KBM-7 (cell line): Measurements from ENCODE around the gene RRN3.
"Not testable (repeated sequence)": the region's sequence is repeated elsewhere in the genome, so short reads cannot be mapped to it uniquely, and the experiment has no call there.

Experiments
- DNase-seq: peaks from one replicate; pipeline ENCODE4 v3.0.0-alpha.2; 2015
- in situ Hi-C: fragments of 300-500 bp; cut with MboI; formaldehyde crosslinking; loops from 2 replicates; pipeline ENCODE4 v1.14.3; 2020; ENCODE audit warnings: low sequenced_read_pairs, low pct_unique_long_range_greater_than_20kb, mixed read lengths

The RRN3 gene

DNA sequence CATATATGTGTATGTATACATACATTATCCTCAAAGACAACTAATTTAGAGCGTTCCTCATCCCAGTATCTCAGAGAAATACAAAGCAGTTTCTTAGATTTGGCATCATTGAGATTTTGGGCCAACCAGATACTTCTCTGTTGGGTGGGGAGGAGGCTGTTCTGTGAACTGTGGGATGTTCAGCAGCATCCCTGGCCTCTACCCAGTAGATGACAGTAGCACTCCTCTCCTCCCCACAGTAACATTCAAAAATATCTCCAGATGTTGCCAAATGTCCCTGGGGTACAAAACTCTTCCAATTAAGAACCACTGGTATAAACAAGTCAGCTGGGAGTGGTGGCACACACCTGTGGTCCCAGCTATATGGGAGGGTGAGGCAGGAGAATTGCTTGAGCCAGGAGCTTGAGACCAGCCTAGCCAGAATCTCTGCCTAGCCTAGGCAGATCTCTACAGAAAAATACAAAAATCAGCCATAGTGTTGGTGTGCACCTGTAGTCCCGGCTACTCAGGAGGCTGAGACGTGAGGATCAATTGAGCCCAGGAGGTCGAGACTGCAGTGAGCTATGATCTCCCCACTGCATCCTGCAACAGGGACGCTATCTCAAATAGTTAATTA is 6.4 kb upstream of the RRN3 start:
- DNase-seq, in situ Hi-C loops: not testable (repeated sequence)

DNA sequence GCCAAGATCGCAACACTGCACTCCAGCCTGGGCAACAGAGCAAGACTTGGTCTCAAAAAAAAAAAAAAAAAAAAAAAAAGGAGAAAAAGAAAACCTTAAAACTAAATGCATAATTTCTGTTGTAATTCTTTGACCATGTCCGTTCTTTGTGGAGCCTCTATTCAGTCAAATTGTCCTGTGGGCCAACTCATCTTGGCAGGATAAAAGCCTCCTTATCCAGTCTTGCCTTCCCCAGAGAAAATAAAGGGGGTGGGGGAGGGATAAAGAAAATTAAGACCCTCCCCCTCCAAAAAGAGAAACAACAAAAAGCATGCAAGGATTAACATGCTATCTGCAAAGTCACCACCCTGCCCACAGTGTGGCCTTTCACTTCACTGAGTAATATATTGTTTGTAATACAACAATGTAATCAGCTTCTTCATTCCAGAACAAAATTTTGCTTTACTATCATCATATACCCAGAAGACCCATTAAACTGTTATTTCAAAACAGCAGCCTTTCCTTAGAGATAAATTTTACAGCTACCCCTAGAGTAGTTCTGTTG is 5.4 kb upstream of the RRN3 start:
- in situ Hi-C loops, result not testable (repeated sequence)

DNA sequence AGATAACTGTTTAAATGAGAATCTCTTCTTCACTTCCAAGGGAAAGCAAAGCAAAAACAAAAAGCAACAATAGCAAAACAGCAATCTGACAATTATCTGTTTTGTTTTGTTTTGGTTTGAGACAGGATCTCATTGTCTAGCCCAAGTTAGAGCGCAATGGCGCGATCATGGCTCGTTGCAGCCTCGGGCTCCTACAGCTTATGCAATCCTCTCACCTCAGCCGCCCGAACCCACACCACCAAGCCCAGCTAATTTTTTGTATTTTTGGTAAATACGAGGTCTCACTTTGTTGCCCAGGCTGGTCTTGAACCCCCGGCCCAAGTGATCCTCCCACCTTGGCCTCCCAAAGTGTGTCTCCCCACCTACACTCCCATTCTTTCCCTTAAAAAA is 2.5 kb upstream of the RRN3 start:
- DNase-seq, in situ Hi-C loops: not testable (repeated sequence)

More for the DNA sequence above, 5.4 kb upstream of the RRN3 start:
- not testable (repeated sequence) for DNase-seq

DNA sequence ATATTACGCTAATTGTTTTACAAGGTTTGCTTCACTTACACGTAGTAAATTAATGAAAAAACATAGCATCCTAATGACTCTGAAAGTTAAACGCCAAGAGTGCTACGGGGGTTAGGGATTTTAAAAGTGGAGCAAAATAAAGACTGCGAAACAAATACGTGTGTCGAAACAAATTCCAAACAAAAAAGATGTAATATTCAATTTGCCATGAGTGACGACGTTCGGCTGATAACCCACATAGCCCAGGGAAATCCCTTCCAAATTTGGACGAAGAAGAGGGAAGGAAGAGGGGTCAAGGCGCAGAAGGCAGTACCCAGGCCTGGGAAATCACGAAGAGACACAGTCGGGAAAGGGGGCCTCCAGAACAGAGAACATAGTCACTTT is 509 bp downstream of the RRN3 start:
- DNase-seq, in situ Hi-C loops: not testable (repeated sequence)

DNA sequence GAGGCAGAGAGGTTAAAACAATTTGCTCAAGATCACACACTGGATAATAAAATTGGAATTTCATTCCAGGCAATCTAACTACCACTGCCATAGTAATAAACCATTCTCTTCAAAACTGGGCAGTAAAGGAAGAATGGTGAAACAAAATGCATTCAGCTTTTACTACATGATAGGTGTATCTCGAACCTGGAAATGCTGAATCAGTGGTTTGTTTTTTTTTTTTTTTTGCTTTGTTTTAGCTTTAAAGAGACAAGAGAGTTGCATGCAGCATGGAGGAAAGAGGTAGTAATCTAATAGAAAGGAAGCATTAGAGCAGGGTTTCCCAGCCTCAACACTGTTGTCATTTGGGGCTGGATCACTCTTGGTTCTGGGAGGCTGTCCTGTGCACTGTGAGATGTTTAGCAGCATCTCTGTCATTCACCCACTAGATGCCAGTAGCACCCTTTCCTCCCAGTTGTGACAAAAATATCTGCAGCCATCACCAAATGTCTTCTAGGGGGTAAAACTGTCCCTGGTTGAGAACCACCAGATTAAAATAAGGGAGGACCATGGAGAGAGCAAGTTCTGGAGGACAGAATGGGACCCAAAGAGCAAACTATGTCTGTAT is 3.3 kb downstream of the RRN3 start:
- in situ Hi-C loops, DNase-seq: not testable (repeated sequence)

DNA sequence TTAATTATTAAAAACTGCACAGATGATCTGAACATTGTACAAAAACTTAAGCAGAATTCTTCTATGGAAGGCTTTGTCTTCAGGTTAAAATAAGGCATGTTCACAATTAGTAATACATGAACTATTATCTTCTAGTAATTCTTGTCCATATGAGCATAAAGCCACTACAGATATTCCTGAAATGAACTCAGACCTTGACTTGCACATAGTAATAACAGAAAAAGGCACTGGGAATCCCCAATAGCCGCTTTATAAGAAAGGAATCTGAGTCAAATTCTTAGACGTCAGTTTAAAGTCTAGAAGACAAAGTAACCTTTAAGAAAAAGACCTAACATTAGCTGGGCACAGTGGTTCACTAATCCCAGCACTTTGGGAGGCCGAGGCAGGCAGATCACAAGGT is 11.3 kb downstream of the RRN3 start:
- DNase-seq, in situ Hi-C loops: not testable (repeated sequence)

DNA sequence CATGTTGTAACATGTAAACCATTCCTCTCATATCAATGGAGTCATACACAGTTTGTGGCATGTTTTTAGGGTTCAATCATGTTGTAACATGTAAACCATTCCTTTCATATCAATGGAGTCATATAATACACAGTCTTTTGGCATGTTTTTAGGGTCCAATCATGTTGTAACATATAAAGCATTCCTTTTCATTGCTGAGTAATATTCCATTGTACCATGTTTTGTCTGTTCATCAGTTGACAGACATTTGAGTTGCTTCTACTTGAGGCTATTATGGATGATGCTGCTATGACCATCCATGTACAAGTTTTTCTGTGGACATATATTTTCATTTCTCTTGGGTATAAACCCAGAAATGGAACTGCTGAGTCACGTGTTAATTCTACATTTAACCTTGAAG is 13.2 kb downstream of the RRN3 start:
- DNase-seq, in situ Hi-C loops: not testable (repeated sequence)

DNA sequence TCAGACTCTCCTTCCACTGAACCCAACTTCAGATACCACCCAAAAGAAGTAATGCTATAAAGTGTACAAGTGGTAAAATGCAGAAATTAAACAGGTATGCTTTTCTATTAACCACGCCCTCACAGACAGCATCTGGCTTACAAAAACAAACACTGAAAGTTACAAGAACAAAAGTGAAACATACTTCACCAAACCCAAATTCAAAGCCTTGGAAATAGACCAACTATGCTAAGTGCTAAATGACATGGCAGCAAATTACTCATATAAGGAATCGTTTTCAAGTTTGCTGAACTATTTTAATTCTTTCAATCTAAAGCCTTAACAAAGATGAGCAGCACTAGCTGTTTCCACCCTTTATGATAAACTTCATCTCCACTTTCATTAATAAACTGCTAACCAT is 17.9 kb downstream of the RRN3 start:
- in situ Hi-C loops, DNase-seq: not testable (repeated sequence)

DNA sequence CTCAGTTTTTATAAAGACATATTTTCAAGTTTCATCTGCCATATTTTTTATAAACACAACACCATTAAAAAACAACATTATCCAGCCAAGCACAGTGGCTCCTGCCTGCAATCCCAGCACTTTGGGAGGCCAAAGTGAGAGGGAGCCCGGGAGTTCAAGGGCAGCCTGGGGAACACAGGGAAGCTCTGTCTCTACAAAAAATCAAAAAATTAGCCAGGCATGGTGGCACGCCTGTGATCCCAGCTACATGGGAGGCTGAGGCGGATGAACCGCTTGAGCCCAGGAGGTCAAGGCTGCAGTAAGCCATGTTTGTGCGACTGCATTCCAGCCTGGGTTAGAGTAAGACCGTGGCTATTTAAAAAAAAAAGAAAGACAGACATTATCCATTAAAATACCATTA is 21.0 kb downstream of the RRN3 start:
- in situ Hi-C loops, result no loop called here
- no peak for DNase-seq

DNA sequence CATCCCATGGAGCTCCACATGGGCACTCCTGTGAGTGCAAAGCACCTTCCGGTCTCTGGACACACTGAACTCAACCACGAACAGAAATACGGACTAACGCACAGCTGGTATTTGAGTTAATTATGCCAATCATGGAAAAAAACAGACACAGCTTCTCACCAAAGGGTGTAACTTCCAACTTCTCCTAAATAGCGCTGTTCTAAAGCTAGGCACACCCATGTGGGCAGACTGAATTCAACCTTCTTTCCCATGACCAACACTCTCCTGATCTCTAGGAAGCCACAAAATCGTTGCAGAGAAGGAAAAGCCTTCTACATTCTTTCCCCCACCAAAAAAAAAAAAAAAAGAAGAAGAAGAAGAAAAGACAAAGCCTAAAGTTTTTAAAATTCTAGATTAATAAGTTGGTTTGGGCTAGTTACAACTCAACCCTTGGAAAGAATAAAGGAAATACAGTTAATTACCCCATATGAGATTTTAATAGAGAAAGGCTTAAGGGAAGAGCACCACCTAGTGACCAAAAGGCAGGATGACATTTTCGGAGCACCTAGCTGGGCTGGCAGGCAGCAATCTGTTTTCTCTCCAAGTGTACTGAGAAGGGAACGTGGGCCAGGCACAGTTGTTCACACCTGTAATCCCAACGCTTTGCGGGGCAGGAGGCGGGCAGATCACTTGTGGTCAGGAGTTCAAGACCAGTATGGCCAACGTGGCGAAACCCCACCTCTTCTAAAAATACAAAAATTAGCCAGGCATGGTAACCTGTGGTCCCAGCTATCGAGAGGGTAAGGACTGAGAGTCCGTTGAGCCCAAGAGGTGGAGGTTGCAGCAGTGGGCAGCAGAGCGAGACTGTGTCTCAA is 21.9 kb downstream of the RRN3 start:
- DNase-seq, in situ Hi-C loops: not testable (repeated sequence)

DNA sequence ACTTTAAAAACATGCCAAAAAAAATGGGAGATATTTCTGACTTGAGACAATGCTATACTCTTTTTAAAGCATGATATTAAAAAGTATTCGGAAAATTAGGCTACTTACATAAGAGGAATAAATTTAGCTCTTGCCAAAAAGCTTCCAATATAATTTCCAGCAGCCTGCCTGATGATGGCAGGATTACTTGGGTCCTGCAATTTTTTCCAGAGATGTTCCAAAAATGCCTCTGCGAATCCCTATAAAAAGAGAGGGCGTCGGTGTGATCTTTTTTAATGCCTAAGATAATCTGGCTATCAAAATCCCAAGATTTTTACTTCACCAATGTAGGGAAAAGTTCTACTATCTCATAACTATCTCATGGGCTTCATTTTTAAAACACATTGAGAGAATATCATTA is 23.1 kb downstream of the RRN3 start:
- in situ Hi-C loops, DNase-seq: not testable (repeated sequence)

DNA sequence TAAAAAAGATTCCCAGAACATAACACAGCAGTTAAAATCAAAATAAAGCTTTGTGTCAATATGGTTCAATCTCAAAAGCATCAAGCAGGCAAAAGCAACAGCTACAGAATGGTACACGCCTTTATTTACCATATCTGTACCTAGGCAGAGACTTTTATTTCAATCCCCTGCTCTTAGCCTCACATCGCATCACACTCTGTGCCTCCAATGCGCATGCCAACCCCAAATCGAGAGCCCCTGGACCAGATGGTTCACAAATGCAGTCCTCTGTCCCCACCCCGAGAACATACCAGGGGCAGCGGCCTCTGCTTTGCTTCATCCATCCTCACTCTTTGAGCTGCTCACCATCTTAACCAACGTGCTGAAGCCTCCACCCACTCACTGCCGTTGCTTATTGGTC is 27.4 kb downstream of the RRN3 start:
- in situ Hi-C loops, DNase-seq: not testable (repeated sequence)

DNA sequence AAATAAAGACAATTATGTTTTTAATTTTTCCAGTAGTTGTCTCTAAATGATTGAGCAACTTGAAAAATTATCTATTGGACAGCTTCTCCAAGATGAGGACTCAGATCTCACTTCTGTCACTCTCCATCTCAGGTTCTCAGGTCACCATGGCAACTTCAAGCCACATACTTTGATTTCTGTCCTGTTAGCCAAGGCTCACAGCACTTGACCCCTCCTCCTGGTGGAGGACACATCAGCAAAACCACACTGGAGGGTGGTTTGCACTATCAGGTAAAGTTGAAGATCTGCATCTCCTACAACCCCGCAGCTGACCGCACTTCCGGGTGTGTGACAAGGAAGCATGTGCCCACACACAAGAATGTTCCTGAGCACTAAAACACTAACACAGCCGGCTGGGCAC is 28.1 kb downstream of the RRN3 start:
- in situ Hi-C loops, DNase-seq: not testable (repeated sequence)

DNA sequence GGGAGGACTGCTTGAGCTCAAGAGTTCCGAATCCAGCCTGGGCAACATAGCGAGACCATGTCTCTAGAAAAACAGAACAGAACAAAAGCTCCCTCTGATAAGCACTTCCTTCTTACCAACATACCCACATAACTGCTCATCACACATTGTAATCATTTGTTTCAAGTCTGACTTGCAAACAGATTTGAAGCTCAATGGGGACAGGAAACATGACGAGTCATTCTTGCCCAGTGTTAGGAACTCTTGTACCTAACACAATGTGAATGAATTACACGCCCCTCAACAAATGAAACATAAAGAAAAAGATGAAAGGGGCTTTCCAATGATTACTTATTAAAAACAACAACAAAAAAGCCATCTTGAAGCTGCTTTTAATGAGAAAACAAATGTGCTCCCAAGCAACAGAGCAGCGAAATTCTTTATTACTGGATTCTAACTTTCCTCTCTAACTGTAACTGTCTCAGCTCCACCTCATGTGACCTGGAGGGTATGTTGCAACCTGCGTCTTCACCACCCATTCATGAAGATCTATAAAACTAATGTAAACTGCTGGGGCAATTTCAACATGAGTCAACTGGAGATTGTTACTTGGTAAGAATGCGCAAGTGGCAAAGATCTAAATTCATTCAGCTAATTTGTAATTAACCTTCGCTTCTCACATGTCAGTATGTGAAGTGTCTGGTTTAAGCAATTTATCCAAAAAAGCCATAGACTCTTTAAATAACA is 31.8 kb downstream of the RRN3 start:
- in situ Hi-C loops, DNase-seq: not testable (repeated sequence)

DNA sequence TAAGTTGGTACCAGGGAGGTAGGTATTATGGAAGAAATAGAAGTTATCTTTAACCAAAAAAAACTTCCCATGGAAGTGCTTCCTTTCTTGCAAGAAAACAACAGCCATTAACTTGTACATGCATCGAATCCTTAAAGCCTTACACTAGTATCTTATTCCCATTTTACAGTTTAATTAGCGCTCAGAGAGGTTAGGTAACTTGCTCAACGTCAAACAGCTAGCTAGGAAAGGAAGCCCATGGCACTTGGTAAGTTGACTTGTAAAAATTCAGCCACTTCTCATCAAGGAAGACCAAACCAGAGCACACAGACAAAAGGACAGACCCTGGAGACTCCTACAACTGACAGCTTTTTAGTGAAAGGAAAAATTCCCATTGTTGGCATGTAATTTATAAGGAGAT is 34.7 kb downstream of the RRN3 start:
- in situ Hi-C loops, result no loop called here
- no peak for DNase-seq

DNA sequence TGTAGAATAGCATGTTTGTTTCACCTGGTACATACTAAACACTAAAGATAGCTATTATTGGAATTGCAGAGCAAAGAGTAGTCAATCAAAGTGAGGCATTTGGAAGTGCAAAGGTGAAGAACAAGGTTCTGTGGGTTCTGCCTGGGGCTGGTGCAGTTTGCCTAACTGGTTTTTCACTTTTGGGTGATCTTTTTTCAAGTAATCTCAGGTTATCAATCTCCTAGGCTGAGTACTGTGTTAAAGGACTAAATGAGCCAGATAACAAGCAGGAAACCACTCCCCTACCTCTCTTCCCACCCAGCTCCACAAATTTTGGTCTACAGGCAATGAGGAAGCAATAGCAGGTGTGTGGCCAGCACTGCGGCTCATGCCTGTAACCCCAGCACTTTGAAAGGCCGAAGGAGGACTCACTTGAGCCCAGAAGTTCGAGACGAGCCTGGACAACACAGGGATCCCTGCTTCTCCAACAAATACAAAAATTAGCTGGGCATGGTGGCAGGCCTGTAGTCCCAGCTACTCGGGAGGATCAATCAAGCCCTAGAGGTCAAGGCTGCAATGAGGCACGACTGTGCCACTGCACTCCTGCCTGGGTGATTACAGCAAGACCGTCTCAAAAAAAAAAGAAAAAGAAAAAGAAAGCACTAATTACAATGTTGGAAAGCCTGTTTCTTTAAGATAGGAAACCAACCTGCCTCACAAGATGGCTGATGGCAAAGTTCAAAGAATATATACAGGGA is 36.2 kb downstream of the RRN3 start:
- DNase-seq, result no peak
- in situ Hi-C loops, result no loop called here

DNA sequence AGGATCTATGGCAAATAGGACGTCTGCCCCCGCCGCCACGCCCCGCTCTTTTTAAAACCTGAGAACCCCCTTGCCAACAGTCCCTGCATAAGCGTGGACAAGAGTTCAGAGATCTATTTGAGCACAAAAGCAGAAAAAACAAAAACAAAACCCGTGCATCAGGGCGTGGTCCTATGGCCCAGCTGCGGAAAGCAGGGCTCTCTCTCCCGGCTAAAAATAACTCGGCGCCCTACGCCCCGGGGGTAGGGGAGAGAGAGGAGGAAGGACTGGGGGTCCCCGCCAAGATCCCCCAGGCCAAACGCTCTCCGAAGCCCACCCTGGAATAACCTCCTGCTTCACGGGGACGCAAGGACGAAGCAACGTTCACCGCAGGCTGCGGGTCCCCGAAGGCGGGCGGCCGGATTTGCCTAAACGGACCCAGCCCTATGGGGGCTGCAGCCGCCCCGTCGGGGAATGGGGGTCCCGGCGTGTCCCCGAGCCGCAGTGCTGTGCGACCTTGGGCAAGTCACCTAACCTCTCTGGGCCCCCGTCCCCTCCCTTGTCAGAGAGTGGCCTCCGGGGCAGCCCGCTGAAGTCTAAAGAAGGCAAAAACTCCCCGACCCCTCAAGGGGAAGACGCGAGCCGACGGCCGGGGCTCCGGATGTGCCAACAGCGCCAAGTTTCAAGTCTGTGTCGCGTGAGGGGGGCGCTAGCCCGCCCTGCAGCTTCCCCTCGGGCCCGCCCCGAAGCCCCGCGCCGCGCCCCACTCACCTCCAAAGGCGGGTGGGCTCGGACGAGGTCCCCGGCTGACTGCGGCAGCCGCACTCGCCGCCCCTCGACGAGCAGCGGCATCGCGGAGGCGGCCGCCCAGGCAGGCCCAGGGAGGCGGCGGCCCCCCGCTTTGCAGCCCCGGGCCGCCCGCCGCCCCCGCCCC is 38.7 kb downstream of the RRN3 start:
- peak; percentile 55 for DNase-seq
- in situ Hi-C loops, result no loop called here
